Naive thymus-derived CD8-positive, alpha-beta T cell (primary cell): ENCODE data around the gene WNK2. TPM values are rescaled to one million over a fixed set of nuclear protein-coding genes. Genes with fewer than 3 reads are reported as not detected.
A peak's percentile ranks its signal among the peaks of the same experiment; 100 is the strongest.

Experiments
- ATAC-seq, 2 donors: fragments of 150-1000 bp; cut with Tn5 transposase in 1 of 2; sonication (Bioruptor Pico), chemical (Tn5 transposase) in 1 of 2; 1 replicate in 1 of 2; 2 replicates in 1 of 2; pipeline ENCODE4 v1.10.0; 2021; ENCODE audit warnings: mild to moderate bottlenecking in 2 of 2, moderate library complexity in 2 of 2
- POLR2A ChIA-PET: fragments of 350-600 bp; sonication (Branson Sonifier 250); formaldehyde crosslinking; loops from one replicate; lab custom pipeline; 2021; ENCODE audit warnings: antibody characterized with exemption; lab: Charles Lee
- DNase-seq, 10 donors: peaks; one replicate each; pipeline versions ENCODE4 v3.0.0 to v3.0.0-alpha.2; 2020 to 2022
- H3K27ac Mint-ChIP-seq, 10 donors: one replicate each; pipeline ENCODE4 v1.8.0; 2020 to 2022; ENCODE audit warnings: mild to moderate bottlenecking in 10 of 10, mixed read lengths in 10 of 10, moderate library complexity in 4 of 10, inconsistent platforms in 1 of 10
- H3K27me3 Mint-ChIP-seq, 5 donors: one replicate each; pipeline ENCODE4 v1.8.0; 2021 to 2022; ENCODE audit warnings: mixed read lengths in 5 of 5
- H3K36me3 Mint-ChIP-seq, 3 donors: one replicate each; pipeline ENCODE4 v1.8.0; 2020 to 2022; ENCODE audit warnings: mixed read lengths in 3 of 3, mild to moderate bottlenecking in 2 of 3, inconsistent platforms in 1 of 3
- H3K4me1 Mint-ChIP-seq, 4 donors: one replicate each; pipeline ENCODE4 v1.8.0; 2021 to 2022; ENCODE audit warnings: mixed read lengths in 4 of 4
- H3K4me3 Mint-ChIP-seq, 10 donors: one replicate each; pipeline ENCODE4 v1.8.0; 2020 to 2022; ENCODE audit warnings: mild to moderate bottlenecking in 10 of 10, mixed read lengths in 10 of 10, moderate library complexity in 6 of 10, inconsistent platforms in 1 of 10
- H3K9me3 Mint-ChIP-seq, 9 donors: one replicate each; pipeline ENCODE4 v1.8.0; 2020 to 2022; ENCODE audit warnings: mixed read lengths in 9 of 9, mild to moderate bottlenecking in 3 of 9, inconsistent platforms in 1 of 9, moderate library complexity in 1 of 9
- polyA plus RNA-seq, 3 donors: library from polyadenylated mRNA; unstranded; fragments of 300-500 nt; fragmentation: Illumina TruSeq; gene quantifications; one replicate each; pipeline ENCODE4 v1.2.3, GENCODE V29; 2021
- total RNA-seq, 8 experiments: library from RNA in 2 of 8; stranded (reverse) in 2 of 8; gene quantifications; one replicate each; pipeline ENCODE4 v1.2.3 and lab custom pipeline; 2021 to 2026

Gene WNK2
- total and polyA plus RNA-seq, 5 experiments from 2014 or later, result 0.27 TPM; not detected in 4

DNA sequence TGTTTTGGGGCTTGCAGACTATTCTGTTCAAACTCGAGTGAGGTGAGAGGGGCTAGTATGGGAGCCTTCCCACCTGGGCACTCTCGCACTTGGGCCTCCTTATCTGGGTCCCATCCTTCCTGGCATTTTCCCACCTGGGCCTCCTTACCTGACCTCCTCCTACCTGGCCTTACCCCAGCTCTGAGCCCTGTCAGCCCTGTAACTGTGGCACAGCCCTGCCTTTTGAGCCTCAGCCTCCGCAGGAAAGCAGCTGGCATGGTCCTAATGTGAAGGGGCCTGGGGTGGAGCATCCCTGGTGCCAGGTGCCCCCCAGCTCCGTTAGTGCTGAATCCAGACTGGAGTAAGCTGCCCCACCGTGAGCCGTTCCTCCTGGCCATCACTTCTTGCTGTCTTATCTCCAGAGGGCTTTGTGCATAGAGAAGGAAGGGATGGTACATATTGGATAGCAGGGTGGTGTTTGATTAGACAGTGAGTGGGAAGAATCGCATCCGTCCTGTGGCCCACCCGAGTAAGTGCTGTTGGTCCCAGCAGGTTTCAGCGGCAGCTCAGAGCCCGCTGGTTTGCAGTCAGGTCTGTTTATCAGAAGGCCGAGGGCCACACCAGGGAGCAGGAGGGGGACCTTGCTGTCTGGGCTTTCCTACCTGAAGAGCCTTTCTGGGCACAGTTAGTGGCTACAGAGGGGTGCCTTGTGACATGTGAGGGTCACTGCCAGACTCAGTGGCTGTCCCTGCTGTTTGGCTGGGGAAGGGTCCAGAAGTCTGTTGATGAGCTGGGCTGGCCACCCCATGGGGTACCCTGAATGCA lies 76.5 kb downstream of the WNK2 start:
- no peak overlapping the region for H3K4me3 Mint-ChIP-seq
- H3K4me1 Mint-ChIP-seq, result no peaks in the 10 kb centered on the region
- H3K27ac Mint-ChIP-seq, result no peak overlapping the region
- no peaks in the 10 kb centered on the region for H3K36me3 Mint-ChIP-seq
- DNase-seq (peak in 2 of 10 donors; percentile 14 to 38), ATAC-seq (no peak)
- peaks cover 0 to 2% (median 0%) of the 10 kb centered on the region in 5 donors for H3K27me3 Mint-ChIP-seq
- H3K9me3 Mint-ChIP-seq, result no peaks in the 10 kb centered on the region
- POLR2A ChIA-PET, result no interaction called here

GRCh38 chr9:93261281-93261680 lies 77.3 kb downstream of the WNK2 start:
- Mint-ChIP-seq H3K9me3 (no peaks in the 10 kb centered on the region), H3K27me3 (peaks cover 0 to 2% (median 0%) of the 10 kb centered on the region in 5 donors), H3K36me3 (no peaks in the 10 kb centered on the region), H3K4me1 (no peaks in the 10 kb centered on the region), H3K27ac (no peak overlapping the region), H3K4me3 (no peak overlapping the region)
- POLR2A ChIA-PET, result no interaction called here
- ATAC-seq, result no peak
- DNase-seq, result peak in 2 of 10 donors; percentile 3 to 36

- POLR2A ChIA-PET, result no interaction called here
- Mint-ChIP-seq H3K9me3 (no peaks in the 10 kb centered on the region), H3K36me3 (no peaks in the 10 kb centered on the region), H3K4me3 (no peak overlapping the region), H3K27ac (no peak overlapping the region), H3K4me1 (no peaks in the 10 kb centered on the region), H3K27me3 (peaks cover 0 to 2% (median 0%) of the 10 kb centered on the region in 5 donors)
- ATAC-seq (no peak), DNase-seq (peak in 2 of 10 donors; percentile 14 to 54)
Measured at GRCh38 chr9:93261735-93262523, 78.0 kb downstream of the WNK2 start.

GRCh38 chr9:93262537-93263310 lies 78.8 kb downstream of the WNK2 start:
- Mint-ChIP-seq H3K4me1 (peaks cover 2 to 4% (median 3%) of the 10 kb centered on the region in 4 donors), H3K27me3 (peaks cover 0 to 2% (median 0%) of the 10 kb centered on the region in 5 donors), H3K36me3 (no peaks in the 10 kb centered on the region), H3K9me3 (no peaks in the 10 kb centered on the region), H3K27ac (no peak overlapping the region), H3K4me3 (peak overlapping the region in 1 of 10 donors; percentile 36)
- POLR2A ChIA-PET, result no interaction called here
- DNase-seq (peak in 1 of 10 donors; percentile 11), ATAC-seq (no peak)

GRCh38 chr9:93263334-93264229 lies 79.6 kb downstream of the WNK2 start:
- Mint-ChIP-seq H3K4me3 (peak overlapping the region in 1 of 10 donors; percentile 36), H3K36me3 (no peaks in the 10 kb centered on the region), H3K4me1 (peaks cover 2 to 10% (median 6%) of the 10 kb centered on the region in 4 donors), H3K27ac (no peak overlapping the region), H3K9me3 (no peaks in the 10 kb centered on the region), H3K27me3 (peaks cover 0 to 2% (median 0%) of the 10 kb centered on the region in 5 donors)
- POLR2A ChIA-PET, result no interaction called here
- ATAC-seq, result no peak
- peak in 1 of 10 donors; percentile 32 for DNase-seq

DNA sequence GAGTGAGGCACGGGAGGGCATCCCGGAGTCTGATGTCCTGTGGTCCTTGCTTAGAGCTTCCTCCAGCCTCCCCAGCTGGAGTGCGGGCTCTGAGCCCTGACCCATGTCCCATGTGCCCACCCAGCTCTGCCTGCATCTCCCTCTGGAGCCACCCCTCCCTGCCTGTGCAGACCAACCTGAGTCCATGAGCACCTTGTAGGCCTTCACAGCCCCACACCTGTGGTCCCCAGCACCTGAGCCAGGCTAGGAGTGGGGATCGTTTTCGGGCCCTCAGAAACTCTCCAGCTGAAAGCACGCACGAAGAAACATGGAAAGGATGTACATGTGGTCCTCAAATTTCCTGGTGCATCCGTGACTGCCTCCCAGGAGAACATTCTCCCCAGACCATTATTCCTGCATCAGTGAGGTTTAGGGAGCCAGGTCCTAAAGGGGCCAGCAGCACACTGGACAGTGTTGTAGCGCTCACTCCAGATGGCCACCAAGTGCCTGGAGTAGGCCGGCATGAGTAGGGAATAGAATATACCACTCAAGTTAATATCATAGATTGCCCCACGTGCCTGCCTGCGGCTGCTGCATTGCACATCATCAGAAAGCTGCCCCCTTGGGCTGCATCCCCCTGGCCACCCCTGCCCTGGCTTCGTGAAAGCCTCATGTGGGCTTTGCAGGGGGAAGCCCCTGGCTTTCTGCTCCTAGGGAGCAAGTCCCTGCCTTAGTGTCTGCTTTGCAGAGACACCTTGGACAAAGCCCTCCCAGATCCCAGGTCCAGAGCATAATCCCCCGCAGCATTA lies 80.6 kb downstream of the WNK2 start:
- Mint-ChIP-seq H3K27ac (peak overlapping the region in 1 of 10 donors; percentile 59), H3K9me3 (no peaks in the 10 kb centered on the region), H3K36me3 (no peaks in the 10 kb centered on the region), H3K4me3 (no peak overlapping the region), H3K27me3 (peaks cover 0 to 2% (median 0%) of the 10 kb centered on the region in 5 donors), H3K4me1 (peaks cover 7 to 17% (median 14%) of the 10 kb centered on the region in 4 donors)
- POLR2A ChIA-PET, result no interaction called here
- ATAC-seq (no peak), DNase-seq (peak in 1 of 10 donors; percentile 58)

- no peak overlapping the region for H3K4me3 Mint-ChIP-seq
- no peak for ATAC-seq
- no peaks in the 10 kb centered on the region for H3K36me3 Mint-ChIP-seq
- peak in 1 of 10 donors; percentile 49 for DNase-seq
- peaks cover 0 to 7% (median 2%) of the 10 kb centered on the region in 5 donors for H3K27me3 Mint-ChIP-seq
- H3K4me1 Mint-ChIP-seq, result peaks cover 7 to 26% (median 14%) of the 10 kb centered on the region in 4 donors
- POLR2A ChIA-PET, result no interaction called here
- H3K9me3 Mint-ChIP-seq, result no peaks in the 10 kb centered on the region
- peak overlapping the region in 2 of 10 donors; percentile 12 to 59 for H3K27ac Mint-ChIP-seq
Measured at GRCh38 chr9:93265301-93265971, 81.5 kb downstream of the WNK2 start.

GRCh38 chr9:93265972-93266371 lies 82.0 kb downstream of the WNK2 start:
- H3K4me1 Mint-ChIP-seq, result peaks cover 7 to 31% (median 14%) of the 10 kb centered on the region in 4 donors
- H3K36me3 Mint-ChIP-seq, result peaks cover 0 to under 1% (median 0%) of the 10 kb centered on the region in 3 donors
- POLR2A ChIA-PET, result no interaction called here
- H3K27ac Mint-ChIP-seq, result peak overlapping the region in 2 of 10 donors; percentile 41 to 59
- ATAC-seq, result no peak
- peaks cover 0 to 5% (median 0%) of the 10 kb centered on the region in 9 donors for H3K9me3 Mint-ChIP-seq
- peaks cover 0 to 12% (median 4%) of the 10 kb centered on the region in 5 donors for H3K27me3 Mint-ChIP-seq
- peak in 1 of 10 donors; percentile 37 for DNase-seq
- H3K4me3 Mint-ChIP-seq, result no peak overlapping the region

DNA sequence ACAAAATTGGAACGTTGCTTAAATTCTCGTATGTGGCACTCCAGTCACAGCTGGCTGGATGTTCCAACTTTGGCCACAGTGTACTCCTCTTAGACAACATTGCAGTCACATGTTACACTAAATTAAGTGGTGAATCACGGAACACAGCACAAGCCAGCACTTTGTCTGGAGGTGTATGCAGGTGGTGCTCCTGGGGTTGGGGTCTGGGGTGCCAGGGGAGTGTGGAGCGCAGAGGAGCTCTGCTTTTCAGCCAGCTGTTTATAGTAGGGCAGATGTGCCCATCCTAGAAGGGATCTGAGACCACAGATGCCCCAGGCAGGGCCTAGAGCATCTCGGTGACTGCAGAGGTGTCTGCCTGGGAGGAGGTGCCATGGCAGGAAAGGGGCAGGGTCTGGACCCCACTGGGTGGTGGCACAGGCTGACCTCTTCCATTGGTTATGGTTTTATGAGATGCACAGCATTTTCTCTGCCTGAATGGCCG lies 82.6 kb downstream of the WNK2 start:
- peaks cover 0 to 5% (median 0%) of the 10 kb centered on the region in 9 donors for H3K9me3 Mint-ChIP-seq
- H3K4me1 Mint-ChIP-seq, result peaks cover 7 to 35% (median 14%) of the 10 kb centered on the region in 4 donors
- H3K27me3 Mint-ChIP-seq, result peaks cover 2 to 14% (median 5%) of the 10 kb centered on the region in 5 donors
- peaks cover 0 to 6% (median 5%) of the 10 kb centered on the region in 3 donors for H3K36me3 Mint-ChIP-seq
- POLR2A ChIA-PET, result interaction anchor here (0.5 kb wide), 1 partner anchor 221 kb away, joined by 3 read pairs; no protein-coding TSS in a partner anchor
- DNase-seq (peak in 1 of 10 donors; percentile 51), ATAC-seq (no peak)
- peak overlapping the region in 1 of 10 donors; percentile 21 for H3K27ac Mint-ChIP-seq
- H3K4me3 Mint-ChIP-seq, result no peak overlapping the region

- DNase-seq (peak in 1 of 10 donors; percentile 56), ATAC-seq (no peak)
- H3K36me3 Mint-ChIP-seq, result peaks cover 0 to 10% (median 6%) of the 10 kb centered on the region in 3 donors
- peaks cover 7 to 39% (median 14%) of the 10 kb centered on the region in 4 donors for H3K4me1 Mint-ChIP-seq
- H3K27ac Mint-ChIP-seq, result no peak overlapping the region
- H3K27me3 Mint-ChIP-seq, result peaks cover 2 to 14% (median 5%) of the 10 kb centered on the region in 5 donors
- no peak overlapping the region for H3K4me3 Mint-ChIP-seq
- H3K9me3 Mint-ChIP-seq, result peaks cover 0 to 11% (median 0%) of the 10 kb centered on the region in 9 donors
- POLR2A ChIA-PET, result interaction anchor here (0.5 kb wide), 1 partner anchor 222 kb away, joined by 3 read pairs; no protein-coding TSS in a partner anchor
Measured at GRCh38 chr9:93267091-93267541, 83.2 kb downstream of the WNK2 start.
